Liver (tissue), 9 donors: ENCODE measurements around the gene CAPN7. TPM values are rescaled to one million over a fixed set of nuclear protein-coding genes. Genes with fewer than 3 reads are reported as not detected.

ENCODE experiments used
- DNase-seq: peaks from one replicate; pipeline ENCODE4 v3.0.0-alpha.2; 2017; ENCODE audit warnings: low spot score
- H3K27ac ChIP-seq, 2 donors: one replicate each; pipeline ENCODE4 v1.7.0; 2013; ENCODE audit warnings: inconsistent platforms in 2 of 2, low read length in 2 of 2, control low read depth in 1 of 2, low read depth in 1 of 2, mild to moderate bottlenecking in 1 of 2
- H3K27me3 ChIP-seq, 4 donors: one replicate each; pipeline versions ENCODE4 v1.6.1 to v1.7.0; 2013; ENCODE audit warnings: low read length in 3 of 4, inconsistent platforms in 1 of 4, mild to moderate bottlenecking in 1 of 4, moderate library complexity in 1 of 4; ENCODE audit not compliant: control insufficient read depth in 4 of 4, insufficient read depth in 4 of 4
- H3K36me3 ChIP-seq, 4 donors: one replicate each; pipeline versions ENCODE4 v1.6.1 to v1.7.0; 2013; ENCODE audit warnings: low read length in 3 of 4, mild to moderate bottlenecking in 3 of 4, low read depth in 1 of 4, moderate library complexity in 1 of 4; ENCODE audit not compliant: control insufficient read depth in 4 of 4, insufficient read depth in 3 of 4
- H3K4me1 ChIP-seq, 4 donors: one replicate each; pipeline versions ENCODE4 v1.6.1 to v1.7.0; 2013; ENCODE audit warnings: low read length in 3 of 4, mild to moderate bottlenecking in 3 of 4, moderate library complexity in 1 of 4; ENCODE audit not compliant: control insufficient read depth in 4 of 4, insufficient read depth in 4 of 4
- H3K4me3 ChIP-seq, 3 donors: one replicate each; pipeline versions ENCODE4 v1.6.1 to v1.7.0; 2013; ENCODE audit warnings: low read length in 3 of 3, control low read depth in 1 of 3, low read depth in 1 of 3, mild to moderate bottlenecking in 1 of 3
- H3K9ac ChIP-seq, 2 donors: one replicate each; pipeline ENCODE4 v1.7.0; 2013; ENCODE audit warnings: low read length in 2 of 2, mild to moderate bottlenecking in 2 of 2, moderate library complexity in 2 of 2, control low read depth in 1 of 2, low read depth in 1 of 2
- H3K9me3 ChIP-seq, 4 donors: one replicate each; pipeline versions ENCODE4 v1.6.1 to v1.7.0; 2013; ENCODE audit warnings: low read length in 3 of 4; ENCODE audit not compliant: control insufficient read depth in 4 of 4
- CTCF ChIP-seq: fragments of 150-350 bp; IDR thresholded peaks from 2 replicates; pipeline ENCODE4 v1.5.1; 2017; ENCODE audit warnings: improper control_type of control experiment, low read depth, low read length; ENCODE audit not compliant: missing input control
- EGR1 ChIP-seq, 2 donors: IDR thresholded peaks; 2 replicates each; pipeline ENCODE4 v1.6.1; 2016 to 2018; ENCODE audit warnings: antibody characterized with exemption in 2 of 2, low read depth in 2 of 2
- FOXA1 ChIP-seq: IDR thresholded peaks from 2 replicates; pipeline ENCODE4 v1.6.1; 2016; ENCODE audit warnings: antibody characterized with exemption
- FOXA2 ChIP-seq: IDR thresholded peaks from 2 replicates; pipeline ENCODE4 v1.6.1; 2016; ENCODE audit warnings: antibody characterized with exemption
- GABPA ChIP-seq, 2 donors: IDR thresholded peaks in 1 of 2; conservative IDR thresholded peaks in 1 of 2; 2 replicates each; pipeline ENCODE4 v1.6.1; 2016; ENCODE audit warnings: antibody characterized with exemption in 2 of 2, mild to moderate bottlenecking in 1 of 2, moderate library complexity in 1 of 2
- HNF4A ChIP-seq, 2 donors: conservative IDR thresholded peaks; 2 replicates each; pipeline ENCODE4 v1.6.1; 2016; ENCODE audit warnings: antibody characterized with exemption in 2 of 2, mild to moderate bottlenecking in 2 of 2
- HNF4G ChIP-seq: IDR thresholded peaks from 2 replicates; pipeline ENCODE4 v1.6.1; 2016; ENCODE audit warnings: antibody characterized with exemption
- JUND ChIP-seq, 2 donors: IDR thresholded peaks; 2 replicates each; pipeline ENCODE4 v1.6.1; 2016; ENCODE audit warnings: antibody characterized with exemption in 2 of 2
- MAX ChIP-seq: IDR thresholded peaks from 2 replicates; pipeline ENCODE4 v1.6.1; 2016; ENCODE audit warnings: antibody characterized with exemption
- NR2F2 ChIP-seq: IDR thresholded peaks from 2 replicates; pipeline ENCODE4 v1.6.1; 2016; ENCODE audit warnings: antibody characterized with exemption
- RAD21 ChIP-seq, 2 donors: IDR thresholded peaks; 2 replicates each; pipeline ENCODE4 v1.6.1; 2016; ENCODE audit warnings: antibody characterized with exemption in 2 of 2, mild to moderate bottlenecking in 2 of 2
- REST ChIP-seq: IDR thresholded peaks from 2 replicates; pipeline ENCODE4 v1.6.1; 2016; ENCODE audit warnings: antibody characterized with exemption, mild to moderate bottlenecking
- RXRA ChIP-seq, 2 donors: IDR thresholded peaks; 2 replicates each; pipeline ENCODE4 v1.6.1; 2017 to 2018; ENCODE audit warnings: antibody characterized with exemption in 2 of 2, mild to moderate bottlenecking in 1 of 2
- SP1 ChIP-seq: IDR thresholded peaks from 2 replicates; pipeline ENCODE4 v1.6.1; 2018; ENCODE audit warnings: antibody characterized with exemption, mild to moderate bottlenecking
- TAF1 ChIP-seq: conservative IDR thresholded peaks from 2 replicates; pipeline ENCODE4 v1.6.1; 2016; ENCODE audit warnings: antibody characterized with exemption, mild to moderate bottlenecking
- YY1 ChIP-seq: IDR thresholded peaks from 2 replicates; pipeline ENCODE4 v1.6.1; 2016; ENCODE audit warnings: antibody characterized with exemption, mild to moderate bottlenecking
- WGBS: extraction: QIAGEN DNeasy Blood & Tissue Kit; methylation state at CpG from one replicate; pipeline ENCODE4 v1.1.7; 2013; 5-methylcytosine and 5-hydroxymethylcytosine counted together
- polyA plus RNA-seq, 2 donors: library from polyadenylated mRNA; stranded (reverse) in 1 of 2; unstranded in 1 of 2; fragments of 200-250 nt in 1 of 2; fragments of >200 nt in 1 of 2; fragmentation: Nextera tagmentation in 1 of 2; extraction: Ambion mirVana in 1 of 2; gene quantifications; one replicate each; pipeline versions ENCODE4 v1.2.1 to v1.2.3, GENCODE V29; 2013 to 2015
- total RNA-seq, 2 donors: library from RNA; depleted of rRNA; stranded (reverse); fragments of >200 nt; gene quantifications; one replicate each; pipeline ENCODE4 v1.2.3, GENCODE V29; 2014
- TF ChIP-seq, protein P1 (sequence below): IDR thresholded peaks from 2 replicates; pipeline ENCODE4 v1.6.1; 2016; ENCODE audit warnings: antibody characterized with exemption
- TF ChIP-seq, protein P2 (sequence below): IDR thresholded peaks from 2 replicates; pipeline ENCODE4 v1.6.1; 2016; ENCODE audit warnings: antibody characterized with exemption
- donor health status: healthy.
- donor health status: healthy.
- donor health status: healthy.
- donor health status: healthy.
- donor health status: healthy.

CAPN7 gene
- total and polyA plus RNA-seq, 4 donors: 9.5 to 41.9 (median 17.9) TPM

- no peak overlapping the region for H3K4me3 ChIP-seq
- H3K36me3 ChIP-seq: peaks cover 14 to 61% (median 44%) of the 10 kb centered on the region in 4 donors
- TF ChIP-seq FOXA1 (no peak), YY1 (no peak), TAF1 (no peak), CTCF (no peak), HNF4G (no peak), MAX (no peak), RAD21 (IDR thresholded peaks at IDR 0.05) (no peak), EGR1 (IDR thresholded peaks at IDR 0.05; ENCODE audit: low read depth in 2 of 2) (no peak), GABPA (IDR thresholded peaks at IDR 0.05 in 1 of 2, conservative IDR thresholded peaks at IDR 0.05 in 1 of 2) (no peak), FOXA2 (no peak), SP1 (no peak), RXRA (IDR thresholded peaks at IDR 0.05) (no peak), REST (no peak), JUND (IDR thresholded peaks at IDR 0.05) (no peak), HNF4A (conservative IDR thresholded peaks at IDR 0.05) (no peak), NR2F2 (no peak)
- TF ChIP-seq, protein P1, sequence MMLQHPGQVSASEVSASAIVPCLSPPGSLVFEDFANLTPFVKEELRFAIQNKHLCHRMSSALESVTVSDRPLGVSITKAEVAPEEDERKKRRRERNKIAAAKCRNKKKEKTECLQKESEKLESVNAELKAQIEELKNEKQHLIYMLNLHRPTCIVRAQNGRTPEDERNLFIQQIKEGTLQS: no peak
- TF ChIP-seq, protein P2, sequence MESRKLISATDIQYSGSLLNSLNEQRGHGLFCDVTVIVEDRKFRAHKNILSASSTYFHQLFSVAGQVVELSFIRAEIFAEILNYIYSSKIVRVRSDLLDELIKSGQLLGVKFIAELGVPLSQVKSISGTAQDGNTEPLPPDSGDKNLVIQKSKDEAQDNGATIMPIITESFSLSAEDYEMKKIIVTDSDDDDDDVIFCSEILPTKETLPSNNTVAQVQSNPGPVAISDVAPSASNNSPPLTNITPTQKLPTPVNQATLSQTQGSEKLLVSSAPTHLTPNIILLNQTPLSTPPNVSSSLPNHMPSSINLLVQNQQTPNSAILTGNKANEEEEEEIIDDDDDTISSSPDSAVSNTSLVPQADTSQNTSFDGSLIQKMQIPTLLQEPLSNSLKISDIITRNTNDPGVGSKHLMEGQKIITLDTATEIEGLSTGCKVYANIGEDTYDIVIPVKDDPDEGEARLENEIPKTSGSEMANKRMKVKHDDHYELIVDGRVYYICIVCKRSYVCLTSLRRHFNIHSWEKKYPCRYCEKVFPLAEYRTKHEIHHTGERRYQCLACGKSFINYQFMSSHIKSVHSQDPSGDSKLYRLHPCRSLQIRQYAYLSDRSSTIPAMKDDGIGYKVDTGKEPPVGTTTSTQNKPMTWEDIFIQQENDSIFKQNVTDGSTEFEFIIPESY: no peak
- no peak overlapping the region for H3K9ac ChIP-seq
- peaks cover 0 to 4% (median 1%) of the 10 kb centered on the region in 4 donors for H3K4me1 ChIP-seq
- no peaks in the 10 kb centered on the region for H3K27me3 ChIP-seq
- no peaks in the 10 kb centered on the region for H3K9me3 ChIP-seq
- WGBS: 85% methylated on average over 2 of the region's 2 CpGs
- DNase-seq: no peak
- no peak overlapping the region for H3K27ac ChIP-seq
These were observed 11.8 kb downstream of the CAPN7 start for GRCh38 chr3:15217841-15218267.
